Measurements from ENCODE around the gene SGK2. TPM values are rescaled to one million over a fixed set of nuclear protein-coding genes. Genes with fewer than 3 reads are reported as not detected.
A peak's percentile ranks its signal among the peaks of the same experiment; 100 is the strongest.

Gene SGK2
- 10 to 100 TPM; 14.3 to 21.4 TPM for total RNA-seq

DNA sequence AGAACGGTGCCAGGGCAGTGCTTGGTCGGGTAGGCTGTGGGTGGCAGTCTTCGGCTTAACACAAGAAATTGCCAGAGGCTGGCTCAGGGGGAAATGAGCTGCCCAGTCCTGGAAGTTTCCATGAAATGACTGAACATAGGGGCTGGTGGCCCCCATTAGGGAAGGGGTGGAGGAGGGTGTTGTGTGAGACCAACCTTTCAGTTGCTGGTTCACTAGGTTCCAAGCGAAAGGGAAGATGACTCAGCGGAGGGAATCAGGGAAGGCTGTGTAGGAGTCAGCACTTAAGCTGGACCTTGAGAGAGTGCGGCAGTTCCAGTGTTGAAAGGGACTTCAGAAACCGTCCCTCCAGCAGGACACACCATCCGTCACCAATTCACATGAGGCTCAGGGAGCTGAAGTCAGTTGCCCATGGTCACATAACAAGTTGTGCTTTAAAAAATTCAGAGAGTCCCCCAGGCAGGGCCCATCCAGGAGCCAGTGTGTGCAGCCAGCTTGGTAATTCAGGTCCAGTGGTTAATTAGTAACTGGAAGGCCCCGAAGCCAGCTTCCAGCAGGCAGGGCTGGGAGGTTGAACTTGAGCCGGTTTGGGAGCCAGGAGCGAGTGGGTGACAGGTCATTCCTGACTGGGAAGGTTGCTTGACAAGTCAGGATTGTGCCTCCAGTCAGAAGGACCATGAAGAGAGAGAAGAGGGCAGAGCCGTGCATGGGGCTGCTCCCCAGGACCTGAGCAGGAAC, at the start of gene SGK2:
Gene SGK2 (plus strand): TSS at position 616 of the 735 bp plus-strand sequence. CDS start 7,469 bp downstream, outside the sequence.
- DNase-seq (peak; percentile 88 to 93 (median 92)), ATAC-seq (peak; percentile 86)
- Histone ChIP-seq H3K36me3 (replicated peaks in 1 of 2; ENCODE audit: insufficient read depth in 1 of 2, low read depth in 2 of 2) (no peaks in the 10 kb centered on the region), H3K27ac (peak within 1 kb of the TSS; percentile 89 to 95 (median 94)), H3K4me1 (peaks cover 66% of the 10 kb centered on the region), H3K4me3 (no peak within 1 kb of the TSS), H3K9me3 (no peaks in the 10 kb centered on the region), H3K27me3 (no peaks in the 10 kb centered on the region)
- intact Hi-C loops (cut with DNase I): no loop called here
- TF ChIP-seq POLR2A (IDR thresholded peaks at IDR 0.05): peak; percentile 17 to 72 (median 69)
- TF ChIP-seq, protein P1, sequence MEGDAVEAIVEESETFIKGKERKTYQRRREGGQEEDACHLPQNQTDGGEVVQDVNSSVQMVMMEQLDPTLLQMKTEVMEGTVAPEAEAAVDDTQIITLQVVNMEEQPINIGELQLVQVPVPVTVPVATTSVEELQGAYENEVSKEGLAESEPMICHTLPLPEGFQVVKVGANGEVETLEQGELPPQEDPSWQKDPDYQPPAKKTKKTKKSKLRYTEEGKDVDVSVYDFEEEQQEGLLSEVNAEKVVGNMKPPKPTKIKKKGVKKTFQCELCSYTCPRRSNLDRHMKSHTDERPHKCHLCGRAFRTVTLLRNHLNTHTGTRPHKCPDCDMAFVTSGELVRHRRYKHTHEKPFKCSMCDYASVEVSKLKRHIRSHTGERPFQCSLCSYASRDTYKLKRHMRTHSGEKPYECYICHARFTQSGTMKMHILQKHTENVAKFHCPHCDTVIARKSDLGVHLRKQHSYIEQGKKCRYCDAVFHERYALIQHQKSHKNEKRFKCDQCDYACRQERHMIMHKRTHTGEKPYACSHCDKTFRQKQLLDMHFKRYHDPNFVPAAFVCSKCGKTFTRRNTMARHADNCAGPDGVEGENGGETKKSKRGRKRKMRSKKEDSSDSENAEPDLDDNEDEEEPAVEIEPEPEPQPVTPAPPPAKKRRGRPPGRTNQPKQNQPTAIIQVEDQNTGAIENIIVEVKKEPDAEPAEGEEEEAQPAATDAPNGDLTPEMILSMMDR (IDR thresholded peaks at IDR 0.05): no peak
- 7 to 22% methylated on average over 8 to 12 of the region's 12 CpGs for WGBS, 2 donors

DNA sequence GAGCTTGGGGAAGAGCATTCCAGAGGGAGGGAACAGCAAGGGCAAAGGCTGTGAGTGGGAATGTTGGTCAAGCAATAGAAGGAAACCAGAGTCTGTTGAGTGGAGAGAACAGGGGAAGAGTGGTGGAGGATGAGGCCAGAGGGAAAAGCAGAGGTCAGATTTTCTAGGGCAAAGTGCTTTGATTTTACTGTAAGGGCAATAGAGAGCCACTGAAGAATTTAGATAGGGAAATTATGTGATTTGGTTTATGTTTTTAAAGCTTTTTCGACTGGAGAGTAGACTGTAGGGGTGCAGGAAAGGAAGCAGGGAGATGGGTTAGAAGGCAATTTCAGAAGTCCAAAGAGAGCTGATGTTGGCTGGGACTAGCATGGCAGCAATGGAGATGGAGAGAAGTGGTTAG, 46.9 kb upstream of the SGK2 start:
- intact Hi-C loops (cut with DNase I): no loop called here
- no peak for ATAC-seq
- no peak for TF ChIP-seq POLR2A (IDR thresholded peaks at IDR 0.05)
- TF ChIP-seq, protein P1 (IDR thresholded peaks at IDR 0.05): no peak
- 54 to 71% methylated on average over 1 of the region's 1 CpG for WGBS, 2 donors
- no peak overlapping the region for H3K27ac ChIP-seq
- peaks cover 26% of the 10 kb centered on the region for H3K4me1 ChIP-seq
- no peaks in the 10 kb centered on the region for H3K27me3 ChIP-seq
- no peak for DNase-seq
- H3K4me3 ChIP-seq: no peak overlapping the region
- no peaks in the 10 kb centered on the region for H3K9me3 ChIP-seq
- no peaks in the 10 kb centered on the region for H3K36me3 ChIP-seq (replicated peaks in 1 of 2; ENCODE audit: insufficient read depth in 1 of 2, low read depth in 2 of 2)

DNA sequence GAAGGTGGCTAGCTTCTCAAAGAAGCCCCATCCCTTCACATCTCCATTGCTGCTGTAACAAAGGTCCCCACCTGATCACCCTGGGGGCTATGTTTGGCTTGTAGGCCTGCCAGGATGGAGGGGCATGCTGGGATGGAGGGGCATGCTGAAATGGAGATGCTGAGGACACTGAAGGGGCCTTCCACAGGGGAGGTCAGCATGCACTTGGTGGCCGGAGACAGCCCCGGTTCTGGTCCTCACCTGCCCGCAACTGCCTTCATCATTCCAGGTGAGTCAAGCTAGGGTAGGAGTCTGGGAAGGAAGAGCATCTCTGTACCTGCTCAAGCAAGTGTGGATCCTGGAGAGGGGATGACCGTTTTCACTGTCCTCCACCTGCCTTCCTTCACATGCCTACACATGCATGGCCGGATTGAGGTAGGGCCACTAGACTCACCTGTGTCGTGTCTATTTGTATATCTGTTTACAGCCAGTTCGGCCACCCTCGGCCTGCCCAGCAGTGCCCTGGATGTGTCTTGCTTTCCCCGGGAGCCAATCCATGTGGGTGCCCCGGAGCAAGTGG, 45.4 kb upstream of the SGK2 start:
- intact Hi-C loops (cut with DNase I): no loop called here
- no peak for TF ChIP-seq POLR2A (IDR thresholded peaks at IDR 0.05)
- TF ChIP-seq, protein P1 (IDR thresholded peaks at IDR 0.05): no peak
- no peaks in the 10 kb centered on the region for H3K27me3 ChIP-seq
- H3K9me3 ChIP-seq: no peaks in the 10 kb centered on the region
- H3K4me3 ChIP-seq: peak overlapping the region; percentile 2 to 31
- WGBS, 2 donors: 63 to 65% methylated on average over 9 to 10 of the region's 10 CpGs
- peak overlapping the region in 3 of 4 donors; percentile 51 to 61 (median 55) for H3K27ac ChIP-seq
- peaks cover 17% of the 10 kb centered on the region for H3K4me1 ChIP-seq
- ATAC-seq: peak; percentile 1
- H3K36me3 ChIP-seq (replicated peaks in 1 of 2; ENCODE audit: insufficient read depth in 1 of 2, low read depth in 2 of 2): no peaks in the 10 kb centered on the region
- DNase-seq: no peak

DNA sequence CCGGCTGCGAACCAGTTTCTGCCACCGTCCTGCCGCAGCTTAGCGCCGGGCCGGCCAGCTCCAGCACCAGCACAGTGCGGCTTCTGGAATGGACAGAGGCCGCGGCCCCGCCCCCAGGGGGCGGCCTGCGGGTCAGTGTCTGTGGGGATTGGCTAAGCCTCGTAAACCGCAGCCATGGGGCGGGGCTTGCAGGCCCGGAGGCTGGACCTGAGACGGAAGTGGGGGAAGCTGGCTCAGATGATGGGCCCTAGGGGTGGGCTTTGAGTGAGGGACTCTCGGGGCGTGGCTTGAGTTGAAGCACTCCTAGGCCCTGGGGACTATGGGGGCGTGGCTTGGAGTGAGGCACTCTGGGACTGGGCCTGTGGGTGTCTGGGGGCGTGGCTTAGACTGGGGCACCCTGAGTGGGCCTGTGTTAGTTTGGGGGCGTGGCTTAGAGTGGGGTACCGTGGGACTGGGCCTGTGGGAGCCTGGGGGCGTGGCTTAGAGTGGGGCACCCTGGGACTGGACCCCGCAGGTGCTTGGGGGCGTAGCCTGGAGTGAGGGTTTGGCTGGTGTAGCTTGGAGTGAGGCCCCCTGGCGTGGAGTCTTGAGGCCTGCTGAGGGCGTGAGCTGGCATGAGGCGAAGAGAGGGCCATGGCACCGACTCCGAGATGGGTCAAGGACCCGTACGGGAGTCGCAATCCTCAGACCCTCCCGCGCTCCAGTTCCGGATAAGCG, 44.7 kb upstream of the SGK2 start:
- H3K4me3 ChIP-seq: peak overlapping the region; percentile 11 to 31
- H3K9me3 ChIP-seq: no peaks in the 10 kb centered on the region
- peak; percentile 97 to 100 (median 100) for DNase-seq
- H3K4me1 ChIP-seq: peaks cover 17% of the 10 kb centered on the region
- TF ChIP-seq, protein P1 (IDR thresholded peaks at IDR 0.05): peak in 4 of 7 experiments; percentile 37 to 58 (median 49)
- TF ChIP-seq POLR2A (IDR thresholded peaks at IDR 0.05): peak; percentile 49 to 70 (median 61)
- no peaks in the 10 kb centered on the region for H3K27me3 ChIP-seq
- ATAC-seq: peak; percentile 94
- H3K27ac ChIP-seq: peak overlapping the region; percentile 10 to 69 (median 56)
- intact Hi-C loops (cut with DNase I): no loop called here
- WGBS, 2 donors: 43 to 80% methylated on average over 25 to 39 of the region's 39 CpGs
- no peaks in the 10 kb centered on the region for H3K36me3 ChIP-seq (replicated peaks in 1 of 2; ENCODE audit: insufficient read depth in 1 of 2, low read depth in 2 of 2)
